HEK293T (cell line): ENCODE results near the gene ANGPT4.

ENCODE experiments used
- ARNT ChIP-seq: fragments of 450-650 bp; IDR thresholded peaks from 2 replicates; pipeline ENCODE4 v1.6.1; 2017; ENCODE audit warnings: mild to moderate bottlenecking
- BHLHE40 ChIP-seq: fragments of 450-650 bp; IDR thresholded peaks from 2 replicates; pipeline ENCODE4 v1.6.1; 2016; ENCODE audit warnings: mild to moderate bottlenecking, moderate library complexity, borderline replicate concordance
- CTBP1 ChIP-seq: fragments of 450-650 bp; IDR thresholded peaks from 2 replicates; pipeline ENCODE4 v1.6.1; 2016; ENCODE audit warnings: borderline replicate concordance
- ELF4 ChIP-seq: fragments of 450-650 bp; IDR thresholded peaks from 2 replicates; pipeline ENCODE4 v1.6.1; 2017; ENCODE audit warnings: antibody characterized with exemption
- FOXA1 ChIP-seq: fragments of 450-650 bp; IDR thresholded peaks from 2 replicates; pipeline ENCODE4 v1.6.1; 2016; ENCODE audit warnings: mild to moderate bottlenecking
- FOXK2 ChIP-seq: fragments of 450-650 bp; IDR thresholded peaks from 2 replicates; pipeline ENCODE4 v1.6.1; 2016; ENCODE audit warnings: mild to moderate bottlenecking
- L3MBTL2 ChIP-seq: fragments of 450-650 bp; conservative IDR thresholded peaks from 2 replicates; pipeline ENCODE4 v1.6.1; 2016; ENCODE audit warnings: mild to moderate bottlenecking
- LEF1 ChIP-seq: fragments of 450-650 bp; IDR thresholded peaks from 2 replicates; pipeline ENCODE4 v1.6.1; 2017; ENCODE audit warnings: mild to moderate bottlenecking, borderline replicate concordance
- NFRKB ChIP-seq: fragments of 450-650 bp; IDR thresholded peaks from 2 replicates; pipeline ENCODE4 v1.6.1; 2016; ENCODE audit warnings: mild to moderate bottlenecking, moderate library complexity
- SP1 ChIP-seq: fragments of 450-650 bp; IDR thresholded peaks from 2 replicates; pipeline ENCODE4 v1.6.1; 2017
- SUZ12 ChIP-seq: fragments of 450-650 bp; IDR thresholded peaks from 2 replicates; pipeline ENCODE4 v1.6.1; 2016; ENCODE audit warnings: mild to moderate bottlenecking
- TARDBP ChIP-seq: fragments of 450-650 bp; IDR thresholded peaks from 2 replicates; pipeline ENCODE4 v1.6.1; 2016
- ZNF384 ChIP-seq: fragments of 450-650 bp; IDR thresholded peaks from 2 replicates; pipeline ENCODE4 v1.6.1; 2016

- no peak for TF ChIP-seq ZNF384
- no peak for TF ChIP-seq LEF1
- no peak for TF ChIP-seq SUZ12
- TF ChIP-seq CTBP1, result no peak
- TF ChIP-seq SP1, result no peak
- no peak for TF ChIP-seq ARNT
- TF ChIP-seq ELF4, result no peak
- TF ChIP-seq FOXA1, result no peak
- no peak for TF ChIP-seq FOXK2
- no peak for TF ChIP-seq BHLHE40
- no peak for TF ChIP-seq TARDBP
- no peak for TF ChIP-seq NFRKB
- TF ChIP-seq L3MBTL2, result no peak
Observed at GRCh38 chr20:842547-842940, 73.6 kb downstream of the ANGPT4 start.
